ENCODE measurements around the gene NTN3. TPM values are rescaled to one million over a fixed set of nuclear protein-coding genes. Genes with fewer than 3 reads are reported as not detected.
"Not testable (repeated sequence)": the region's sequence is repeated elsewhere in the genome, so short reads cannot be mapped to it uniquely, and the experiment has no call there.

The NTN3 gene
- total RNA-seq, 2 experiments from 2014 or later, result not detected

GRCh38 chr16:2432801-2433505, 38.1 kb upstream of the NTN3 start:
- no peak for ATAC-seq (ENCODE audit: poor library complexity)
- Histone ChIP-seq H3K36me3 (ENCODE audit: insufficient read depth, low read length) (peaks cover 26% of the 10 kb centered on the region), H3K27me3 (ENCODE audit: control insufficient read depth in 1 of 2, insufficient read depth in 2 of 2, low read length in 2 of 2) (no peaks in the 10 kb centered on the region), H3K27ac (ENCODE audit: low read depth in 1 of 2, low read length in 2 of 2) (no peak overlapping the region), H3K9me3 (ENCODE audit: control insufficient read depth in 1 of 2, insufficient read depth in 1 of 2, low read length in 2 of 2) (no peaks in the 10 kb centered on the region), H3K4me3 (ENCODE audit: low read length) (no peak overlapping the region), H3K4me1 (ENCODE audit: insufficient read depth, low read length) (peaks cover 19% of the 10 kb centered on the region)
- H3K36me3 Mint-ChIP-seq (ENCODE audit: low read depth), result peaks cover 14% of the 10 kb centered on the region
- TF ChIP-seq CTCF (IDR thresholded peaks at IDR 0.05), result no peak
- POLR2A ChIA-PET, result no interaction called here
- peaks cover 19% of the 10 kb centered on the region for H3K4me1 Mint-ChIP-seq (ENCODE audit: low read depth)
- H3K9me3 Mint-ChIP-seq, result no peaks in the 10 kb centered on the region
- DNase-seq, result no peak
- no peak overlapping the region for H3K27ac Mint-ChIP-seq
- H3K27me3 Mint-ChIP-seq, result no peaks in the 10 kb centered on the region
- CTCF ChIA-PET, result no interaction called here
- peak overlapping the region; percentile 15 for H3K4me3 Mint-ChIP-seq
- intact Hi-C loops (cut with DNase I, micrococcal nuclease), result loop anchor here (5.0 kb wide), 2 partner anchors 39 to 54 kb away; partner anchors contain the start of gene NTN3 (in 1 of the 2)

- H3K27ac ChIP-seq (ENCODE audit: low read depth in 1 of 2, low read length in 2 of 2); CTCF ChIA-PET; DNase-seq; intact Hi-C loops (cut with DNase I, micrococcal nuclease); H3K4me1 ChIP-seq (ENCODE audit: insufficient read depth, low read length); POLR2A ChIA-PET; H3K27me3 ChIP-seq (ENCODE audit: control insufficient read depth in 1 of 2, insufficient read depth in 2 of 2, low read length in 2 of 2); H3K27me3 Mint-ChIP-seq; H3K4me3 Mint-ChIP-seq; H3K9me3 ChIP-seq (ENCODE audit: control insufficient read depth in 1 of 2, insufficient read depth in 1 of 2, low read length in 2 of 2); H3K9me3 Mint-ChIP-seq; H3K4me3 ChIP-seq (ENCODE audit: low read length); H3K4me1 Mint-ChIP-seq (ENCODE audit: low read depth); H3K27ac Mint-ChIP-seq; ATAC-seq (ENCODE audit: poor library complexity): not testable (repeated sequence)
- peaks cover 33% of the 10 kb centered on the region for H3K36me3 ChIP-seq (ENCODE audit: insufficient read depth, low read length)
- peaks cover 14% of the 10 kb centered on the region for H3K36me3 Mint-ChIP-seq (ENCODE audit: low read depth)
These were observed 35.9 kb upstream of the NTN3 start for GRCh38 chr16:2435236-2435635.

GRCh38 chr16:2436110-2436509, 35.0 kb upstream of the NTN3 start:
- TF ChIP-seq CTCF (IDR thresholded peaks at IDR 0.05), result no peak
- H3K36me3 ChIP-seq (ENCODE audit: insufficient read depth, low read length), result peaks cover 33% of the 10 kb centered on the region
- H3K27ac ChIP-seq (ENCODE audit: low read depth in 1 of 2, low read length in 2 of 2), result no peak overlapping the region
- no peak overlapping the region for H3K4me3 ChIP-seq (ENCODE audit: low read length)
- H3K9me3 ChIP-seq (ENCODE audit: control insufficient read depth in 1 of 2, insufficient read depth in 1 of 2, low read length in 2 of 2), result no peaks in the 10 kb centered on the region
- ATAC-seq (ENCODE audit: poor library complexity) (no peak), DNase-seq (peak in 1 of 14 experiments; percentile 2)
- H3K4me1 Mint-ChIP-seq (ENCODE audit: low read depth), result no peaks in the 10 kb centered on the region
- no peak overlapping the region for H3K27ac Mint-ChIP-seq
- POLR2A ChIA-PET, result no interaction called here
- CTCF ChIA-PET, result no interaction called here
- H3K27me3 Mint-ChIP-seq, result no peaks in the 10 kb centered on the region
- intact Hi-C loops (cut with DNase I, micrococcal nuclease), result no loop called here
- H3K36me3 Mint-ChIP-seq (ENCODE audit: low read depth), result peaks cover 10% of the 10 kb centered on the region
- no peaks in the 10 kb centered on the region for H3K27me3 ChIP-seq (ENCODE audit: control insufficient read depth in 1 of 2, insufficient read depth in 2 of 2, low read length in 2 of 2)
- H3K4me3 Mint-ChIP-seq, result no peak overlapping the region
- no peaks in the 10 kb centered on the region for H3K9me3 Mint-ChIP-seq
- peaks cover 5% of the 10 kb centered on the region for H3K4me1 ChIP-seq (ENCODE audit: insufficient read depth, low read length)

All from CD4-positive, alpha-beta T cell (primary cell).